GM12891 (cell line): ENCODE data around the gene HBG2.

Source experiments
- DNase-seq: peaks from one replicate; pipeline ENCODE4 v3.0.0; 2011; ENCODE audit warnings: low spot score; ENCODE audit not compliant: insufficient read length
- FAIRE-seq: peaks from 2 replicates; lab custom pipeline; 2011; peaks lifted over from hg19 to GRCh38; lab: Jason Lieb, UNC
- PAX5 ChIP-seq: IDR thresholded peaks from 2 replicates; pipeline ENCODE4 v1.6.1; 2011; ENCODE audit warnings: low read length, moderate library complexity, mild to moderate bottlenecking; ENCODE audit not compliant: insufficient read depth, severe bottlenecking
- POLR2A ChIP-seq: IDR thresholded peaks from 2 replicates; pipeline ENCODE4 v1.6.1; 2011; ENCODE audit warnings: low read depth, low read length, control low read depth
- POLR2AphosphoS5 ChIP-seq: IDR thresholded peaks from 2 replicates; pipeline ENCODE4 v1.6.1; 2011; ENCODE audit warnings: low read depth, low read length, control low read depth
- POU2F2 ChIP-seq: IDR thresholded peaks from 2 replicates; pipeline ENCODE4 v1.6.1; 2011; ENCODE audit warnings: low read depth, mild to moderate bottlenecking, control low read depth, low read length, moderate library complexity
- SPI1 ChIP-seq: IDR thresholded peaks from 2 replicates; pipeline ENCODE4 v1.6.1; 2011; ENCODE audit warnings: low read depth, low read length, control low read depth
- TAF1 ChIP-seq: IDR thresholded peaks from 2 replicates; pipeline ENCODE4 v1.6.1; 2011; ENCODE audit warnings: low read depth, low read length, control low read depth

The HBG2 gene

GRCh38 chr11:5291207-5291838, 36.7 kb upstream of the HBG2 start:
- FAIRE-seq (no peak), DNase-seq (peak; percentile 8)
- no peak for TF ChIP-seq POLR2AphosphoS5
- TF ChIP-seq SPI1 = peak; percentile 39

- TF ChIP-seq SPI1 (no peak), POLR2AphosphoS5 (no peak), PAX5 (no peak), TAF1 (no peak), POU2F2 (no peak), POLR2A (no peak)
- DNase-seq = no peak
Observed at GRCh38 chr11:5290106-5290505, 35.5 kb upstream of the HBG2 start.

GRCh38 chr11:5289696-5290095, 35.1 kb upstream of the HBG2 start:
- no peak for DNase-seq
- TF ChIP-seq TAF1 = no peak
- TF ChIP-seq POU2F2 = no peak
- no peak for TF ChIP-seq SPI1
- no peak for TF ChIP-seq POLR2AphosphoS5
- TF ChIP-seq POLR2A = no peak
- TF ChIP-seq PAX5 = no peak
- FAIRE-seq = no peak

More at GRCh38 chr11:5290106-5290505, 35.5 kb upstream of the HBG2 start:
- FAIRE-seq = no peak

- no peak for TF ChIP-seq SPI1
- TF ChIP-seq PAX5 = no peak
- TF ChIP-seq TAF1 = no peak
- TF ChIP-seq POLR2AphosphoS5 = no peak
- no peak for TF ChIP-seq POLR2A
- no peak for TF ChIP-seq POU2F2
- DNase-seq (no peak), FAIRE-seq (no peak)
Observed at GRCh38 chr11:5288906-5289550, 34.4 kb upstream of the HBG2 start.

- DNase-seq (no peak), FAIRE-seq (no peak)
- TF ChIP-seq POU2F2 = no peak
- no peak for TF ChIP-seq SPI1
Observed at GRCh38 chr11:5288108-5288905, 33.7 kb upstream of the HBG2 start.

GRCh38 chr11:5286901-5287300, 32.3 kb upstream of the HBG2 start:
- TF ChIP-seq POLR2AphosphoS5 = no peak
- no peak for TF ChIP-seq TAF1
- TF ChIP-seq POLR2A = no peak
- TF ChIP-seq SPI1 = no peak
- no peak for TF ChIP-seq PAX5
- TF ChIP-seq POU2F2 = no peak
- FAIRE-seq (no peak), DNase-seq (no peak)

DNA sequence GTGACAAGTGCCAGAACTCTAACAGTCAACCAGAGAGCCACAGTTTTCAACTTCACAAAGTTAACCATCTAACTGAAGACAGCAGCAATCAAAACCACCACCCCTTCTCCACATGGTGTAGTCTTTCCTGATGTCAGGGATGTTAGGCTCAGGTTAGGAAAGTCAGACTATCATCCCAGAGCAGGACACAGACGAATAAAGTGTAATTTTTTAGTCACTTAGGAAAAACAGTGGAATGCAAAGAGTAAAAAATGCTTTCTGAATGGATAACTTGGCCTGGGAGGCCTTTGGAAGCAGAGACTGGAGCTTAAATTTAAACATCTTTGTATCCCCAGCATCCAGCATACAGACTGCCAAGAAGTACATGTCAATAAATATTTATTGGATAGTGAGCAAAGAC, 31.8 kb upstream of the HBG2 start:
- FAIRE-seq (no peak), DNase-seq (no peak)
- TF ChIP-seq SPI1 (no peak), POU2F2 (no peak), POLR2AphosphoS5 (no peak), PAX5 (no peak), POLR2A (no peak), TAF1 (no peak)

- TF ChIP-seq POLR2AphosphoS5 = no peak
- no peak for TF ChIP-seq SPI1
- TF ChIP-seq PAX5 = no peak
- no peak for TF ChIP-seq POU2F2
- no peak for TF ChIP-seq POLR2A
- TF ChIP-seq TAF1 = no peak
- FAIRE-seq (no peak), DNase-seq (no peak)
Observed at GRCh38 chr11:5285703-5286340, 31.2 kb upstream of the HBG2 start.

DNA sequence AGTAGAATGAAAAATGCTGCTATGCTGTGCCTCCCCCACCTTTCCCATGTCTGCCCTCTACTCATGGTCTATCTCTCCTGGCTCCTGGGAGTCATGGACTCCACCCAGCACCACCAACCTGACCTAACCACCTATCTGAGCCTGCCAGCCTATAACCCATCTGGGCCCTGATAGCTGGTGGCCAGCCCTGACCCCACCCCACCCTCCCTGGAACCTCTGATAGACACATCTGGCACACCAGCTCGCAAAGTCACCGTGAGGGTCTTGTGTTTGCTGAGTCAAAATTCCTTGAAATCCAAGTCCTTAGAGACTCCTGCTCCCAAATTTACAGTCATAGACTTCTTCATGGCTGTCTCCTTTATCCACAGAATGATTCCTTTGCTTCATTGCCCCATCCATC, 30.1 kb upstream of the HBG2 start:
- TF ChIP-seq POU2F2 = no peak
- no peak for TF ChIP-seq PAX5
- no peak for TF ChIP-seq POLR2A
- TF ChIP-seq SPI1 = no peak
- TF ChIP-seq POLR2AphosphoS5 = no peak
- no peak for TF ChIP-seq TAF1
- DNase-seq (no peak), FAIRE-seq (no peak)
